ENCODE data around the gene MAGI2.

DNA sequence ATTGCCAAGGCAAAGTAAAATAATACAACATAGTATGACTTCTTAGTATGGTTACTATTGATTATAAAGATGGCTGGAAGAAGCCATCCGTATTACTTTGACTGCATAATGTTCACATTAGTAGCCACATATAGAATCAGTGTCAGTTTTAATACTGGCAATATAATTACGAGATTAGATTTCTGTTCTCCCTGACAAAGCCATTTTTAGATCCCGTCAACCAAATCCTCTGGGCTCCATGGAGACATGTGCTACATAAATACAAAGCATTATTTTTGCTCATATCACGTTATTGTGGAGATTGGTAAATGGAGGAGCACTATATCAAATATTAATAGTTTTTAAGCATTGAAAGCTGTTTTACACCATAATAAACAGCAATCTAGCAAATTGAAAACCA lies 124.0 kb downstream of the MAGI2 start:
- TF ChIP-seq, protein P1, sequence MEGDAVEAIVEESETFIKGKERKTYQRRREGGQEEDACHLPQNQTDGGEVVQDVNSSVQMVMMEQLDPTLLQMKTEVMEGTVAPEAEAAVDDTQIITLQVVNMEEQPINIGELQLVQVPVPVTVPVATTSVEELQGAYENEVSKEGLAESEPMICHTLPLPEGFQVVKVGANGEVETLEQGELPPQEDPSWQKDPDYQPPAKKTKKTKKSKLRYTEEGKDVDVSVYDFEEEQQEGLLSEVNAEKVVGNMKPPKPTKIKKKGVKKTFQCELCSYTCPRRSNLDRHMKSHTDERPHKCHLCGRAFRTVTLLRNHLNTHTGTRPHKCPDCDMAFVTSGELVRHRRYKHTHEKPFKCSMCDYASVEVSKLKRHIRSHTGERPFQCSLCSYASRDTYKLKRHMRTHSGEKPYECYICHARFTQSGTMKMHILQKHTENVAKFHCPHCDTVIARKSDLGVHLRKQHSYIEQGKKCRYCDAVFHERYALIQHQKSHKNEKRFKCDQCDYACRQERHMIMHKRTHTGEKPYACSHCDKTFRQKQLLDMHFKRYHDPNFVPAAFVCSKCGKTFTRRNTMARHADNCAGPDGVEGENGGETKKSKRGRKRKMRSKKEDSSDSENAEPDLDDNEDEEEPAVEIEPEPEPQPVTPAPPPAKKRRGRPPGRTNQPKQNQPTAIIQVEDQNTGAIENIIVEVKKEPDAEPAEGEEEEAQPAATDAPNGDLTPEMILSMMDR (conservative IDR thresholded peaks at IDR 0.05; ENCODE audit: low read depth in 2 of 2) = no peak
- TF ChIP-seq POLR2AphosphoS5 (IDR thresholded peaks at IDR 0.05; ENCODE audit: low read depth) (no peak), EZH2phosphoT487 (IDR thresholded peaks at IDR 0.05; ENCODE audit: unreplicated experiment) (no peak), ZNF114 (CRISPR knock-in tag; IDR thresholded peaks at IDR 0.05) (no peak), NANOG (IDR thresholded peaks at IDR 0.05; ENCODE audit: borderline replicate concordance) (no peak)
